Right lobe of liver (tissue), 4 donors: Measurements from ENCODE around the gene RNF8.

ENCODE experiments used
- POLR2A ChIP-seq: fragments of 450-650 bp; IDR thresholded peaks from one replicate; pipeline ENCODE4 v1.6.1; 2017; ENCODE audit warnings: antibody characterized with exemption, mild to moderate bottlenecking
- TF ChIP-seq, protein P1 (sequence below), 4 donors: fragments of 200-600 bp in 3 of 4; fragments of 450-650 bp in 1 of 4; IDR thresholded peaks; one replicate each; pipeline versions ENCODE4 v1.5.1 to v1.8.0; 2016 to 2022; ENCODE audit warnings: antibody characterized with exemption in 4 of 4, mild to moderate bottlenecking in 2 of 4
- donor health status: DM: no; HTN: no; CAD: no.
- donor health status: DM: no; HTN: no; CAD: no.
- donor health status: DM: no; HTN: yes; CAD: no.

- TF ChIP-seq, protein P1, sequence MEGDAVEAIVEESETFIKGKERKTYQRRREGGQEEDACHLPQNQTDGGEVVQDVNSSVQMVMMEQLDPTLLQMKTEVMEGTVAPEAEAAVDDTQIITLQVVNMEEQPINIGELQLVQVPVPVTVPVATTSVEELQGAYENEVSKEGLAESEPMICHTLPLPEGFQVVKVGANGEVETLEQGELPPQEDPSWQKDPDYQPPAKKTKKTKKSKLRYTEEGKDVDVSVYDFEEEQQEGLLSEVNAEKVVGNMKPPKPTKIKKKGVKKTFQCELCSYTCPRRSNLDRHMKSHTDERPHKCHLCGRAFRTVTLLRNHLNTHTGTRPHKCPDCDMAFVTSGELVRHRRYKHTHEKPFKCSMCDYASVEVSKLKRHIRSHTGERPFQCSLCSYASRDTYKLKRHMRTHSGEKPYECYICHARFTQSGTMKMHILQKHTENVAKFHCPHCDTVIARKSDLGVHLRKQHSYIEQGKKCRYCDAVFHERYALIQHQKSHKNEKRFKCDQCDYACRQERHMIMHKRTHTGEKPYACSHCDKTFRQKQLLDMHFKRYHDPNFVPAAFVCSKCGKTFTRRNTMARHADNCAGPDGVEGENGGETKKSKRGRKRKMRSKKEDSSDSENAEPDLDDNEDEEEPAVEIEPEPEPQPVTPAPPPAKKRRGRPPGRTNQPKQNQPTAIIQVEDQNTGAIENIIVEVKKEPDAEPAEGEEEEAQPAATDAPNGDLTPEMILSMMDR (IDR thresholded peaks at IDR 0.05): no peak
- TF ChIP-seq POLR2A: no peak
Measured at GRCh38 chr6:37441651-37442050, 87.9 kb downstream of the RNF8 start.
